Endothelial cell of umbilical vein (primary cell): ENCODE data around the gene SZT2. TPM values are rescaled to one million over a fixed set of nuclear protein-coding genes. Genes with fewer than 3 reads are reported as not detected.

ENCODE experiments used
- BruUV-seq: library from RNA; stranded (reverse); fragments of 400-500 nt; replicated peaks from 2 replicates; lab custom pipeline; 2021; lab: Mats Ljungman, UMichigan
- CTCF ChIA-PET: fragments of 300-600, 350-600 bp; sonication (Branson Sonifier 250); formaldehyde crosslinking; loops from one replicate; lab custom pipeline; 2021; ENCODE audit warnings: antibody characterized with exemption, inconsistent platforms; lab: Charles Lee
- POLR2A ChIA-PET: fragments of 300-600, 350-600 bp; sonication (Branson Sonifier 250); formaldehyde crosslinking; loops from one replicate; lab custom pipeline; 2021; ENCODE audit warnings: antibody characterized with exemption, inconsistent platforms; lab: Charles Lee
- DNase-seq: peaks from one replicate; pipeline ENCODE4 v3.0.0-alpha.2; 2011; ENCODE audit warnings: low read depth, low spot score
- FAIRE-seq: peaks from 2 replicates; lab custom pipeline; 2011; peaks lifted over from hg19 to GRCh38; lab: Jason Lieb, UNC
- H2AFZ ChIP-seq: 2 replicates; pipeline ENCODE4 v1.6.0; 2012; ENCODE audit warnings: low read depth, low read length, control low read depth, inconsistent platforms
- H3K27ac ChIP-seq: 2 replicates; pipeline ENCODE4 v1.5.1; 2011; ENCODE audit warnings: low read depth, mild to moderate bottlenecking, control low read depth, low read length, moderate library complexity; ENCODE audit not compliant: insufficient read depth
- H3K27me3 ChIP-seq, 2 experiments: 2 replicates each; pipeline versions ENCODE4 v1.6.0 to v1.6.1; 2011; ENCODE audit warnings: low read length in 2 of 2, mixed read lengths in 1 of 2; ENCODE audit not compliant: control insufficient read depth in 2 of 2, insufficient read depth in 2 of 2
- H3K36me3 ChIP-seq, 2 experiments: 2 replicates in 1 of 2; 3 replicates in 1 of 2; pipeline ENCODE4 v1.5.1; 2011; ENCODE audit warnings: low read length in 2 of 2, mild to moderate bottlenecking in 1 of 2, moderate library complexity in 1 of 2; ENCODE audit not compliant: control insufficient read depth in 2 of 2, insufficient read depth in 2 of 2; ENCODE audit errors: extremely low read depth in 1 of 2
- H3K4me1 ChIP-seq: 3 replicates; pipeline ENCODE4 v1.5.1; 2011; ENCODE audit warnings: mild to moderate bottlenecking, low read length; ENCODE audit not compliant: control insufficient read depth, insufficient read depth; ENCODE audit errors: extremely low read depth
- H3K4me2 ChIP-seq: 2 replicates; pipeline ENCODE4 v1.6.1; 2011; ENCODE audit warnings: low read length, control low read depth, mixed read lengths; ENCODE audit not compliant: insufficient read depth
- H3K4me3 ChIP-seq, 3 experiments: fragments of 200-600 bp in 1 of 3; sonication (generic), shearing (Covaris generic) in 1 of 3; replicated peaks in 1 of 3; 2 replicates each; pipeline ENCODE4 v1.5.1; 2011 to 2016; ENCODE audit warnings: control low read depth in 3 of 3, low read length in 3 of 3, mild to moderate bottlenecking in 2 of 3, inconsistent platforms in 1 of 3, low read depth in 1 of 3, moderate library complexity in 1 of 3; ENCODE audit not compliant: insufficient read depth in 1 of 3
- H3K79me2 ChIP-seq: 2 replicates; pipeline ENCODE4 v1.6.0; 2012; ENCODE audit warnings: low read length, inconsistent platforms; ENCODE audit not compliant: control insufficient read depth, insufficient read depth
- H3K9ac ChIP-seq: replicated peaks from 2 replicates; pipeline ENCODE3; 2011; ENCODE audit warnings: low read length, control low read depth; ENCODE audit not compliant: insufficient read depth; ENCODE audit errors: extremely low read depth
- H3K9me1 ChIP-seq: replicated peaks from 3 replicates; pipeline ENCODE4 v1.6.0; 2011; ENCODE audit warnings: mild to moderate bottlenecking, low read length; ENCODE audit not compliant: control insufficient read depth, insufficient read depth; ENCODE audit errors: extremely low read depth
- H3K9me3 ChIP-seq: replicated peaks from 2 replicates; pipeline ENCODE4 v1.5.1; 2012; ENCODE audit warnings: low read length, inconsistent platforms; ENCODE audit not compliant: control insufficient read depth, insufficient read depth
- H4K20me1 ChIP-seq: replicated peaks from 2 replicates; pipeline ENCODE3; 2011; ENCODE audit warnings: mild to moderate bottlenecking, low read length; ENCODE audit not compliant: control insufficient read depth, insufficient read depth; ENCODE audit errors: extremely low read depth
- EZH2 ChIP-seq: IDR thresholded peaks from 2 replicates; pipeline ENCODE4 v1.6.1; 2012; ENCODE audit warnings: borderline replicate concordance, low read depth, mild to moderate bottlenecking, moderate library complexity, low read length, inconsistent platforms; ENCODE audit not compliant: severe bottlenecking
- FOS ChIP-seq: IDR thresholded peaks from 2 replicates; pipeline ENCODE4 v1.6.1; 2011; ENCODE audit warnings: mild to moderate bottlenecking, low read length, moderate library complexity, borderline replicate concordance; ENCODE audit not compliant: insufficient read depth
- GATA2 ChIP-seq: IDR thresholded peaks from 2 replicates; pipeline ENCODE4 v1.7.0; 2011; ENCODE audit warnings: low read depth, mild to moderate bottlenecking, moderate library complexity, mixed read lengths, low read length; ENCODE audit not compliant: insufficient read length, insufficient read depth
- JUN ChIP-seq: IDR thresholded peaks from 2 replicates; pipeline ENCODE4 v1.6.1; 2011; ENCODE audit warnings: borderline replicate concordance, low read depth; ENCODE audit not compliant: insufficient read length, insufficient read depth
- MYC ChIP-seq: IDR thresholded peaks from one replicate; pipeline ENCODE4 v1.6.1; 2011; ENCODE audit warnings: mild to moderate bottlenecking, low read depth, low read length
- POLR2A ChIP-seq: IDR thresholded peaks from 2 replicates; pipeline ENCODE4 v1.6.1; 2012; ENCODE audit warnings: low read depth, mild to moderate bottlenecking, control low read depth, low read length
- POLR2AphosphoS5 ChIP-seq: IDR thresholded peaks from 2 replicates; pipeline ENCODE4 v1.6.1; 2012; ENCODE audit warnings: low read depth, mild to moderate bottlenecking, control low read depth, low read length, moderate library complexity; ENCODE audit not compliant: insufficient read depth
- dilution Hi-C: fragments of 300-500 bp; cut with MboI; formaldehyde crosslinking; loops from one replicate; pipeline ENCODE4 v1.15.0; 2019; ENCODE audit warnings: low sequenced_read_pairs; ENCODE audit not compliant: extremely low pct_ligation_motif_present
- intact Hi-C: fragments of 100-400 bp; cut with micrococcal nuclease; formaldehyde crosslinking; loops from one replicate; pipeline ENCODE4 v1.10.0; 2022
- polyA plus RNA-seq, 4 experiments: library from polyadenylated mRNA; depleted of rRNA in 3 of 4; stranded (reverse) in 3 of 4; unstranded in 1 of 4; fragments of >200 nt; gene quantifications; 2 replicates each; pipeline versions ENCODE4 v1.2.1 to v1.2.3, GENCODE V29; 2011 to 2012; ENCODE audit warnings: missing spikeins in 1 of 4
- total RNA-seq: library from RNA; stranded (reverse); gene quantifications from 2 replicates; pipeline ENCODE4 v1.2.3, GENCODE V29; 2021
- TF ChIP-seq, protein P1 (sequence below), 2 donors: IDR thresholded peaks; 1 replicate in 1 of 2; 2 replicates in 1 of 2; pipeline ENCODE4 v1.5.1; 2011; ENCODE audit warnings: low read length in 2 of 2, mild to moderate bottlenecking in 2 of 2, moderate library complexity in 2 of 2, control low read depth in 1 of 2, inconsistent platforms in 1 of 2, low read depth in 1 of 2; ENCODE audit not compliant: insufficient read depth in 1 of 2; ENCODE audit errors: extremely low read depth in 1 of 2
- TF ChIP-seq, protein P2 (sequence below): IDR thresholded peaks from 2 replicates; pipeline ENCODE4 v1.6.1; 2011; ENCODE audit not compliant: insufficient read depth, insufficient read length

The SZT2 gene
- total and polyA plus RNA-seq, 2 donors (not counting 3 experiments of a cell fraction or from before 2014, with no cell fraction given), result 11.4 to 49.9 TPM

- no peaks in the 10 kb centered on the region for H3K36me3 ChIP-seq
- H3K9ac ChIP-seq, result no peak overlapping the region
- H3K9me3 ChIP-seq, result no peaks in the 10 kb centered on the region
- no peak overlapping the region for H3K27ac ChIP-seq
- no peak for TF ChIP-seq MYC
- TF ChIP-seq JUN, result no peak
- TF ChIP-seq, protein P1, sequence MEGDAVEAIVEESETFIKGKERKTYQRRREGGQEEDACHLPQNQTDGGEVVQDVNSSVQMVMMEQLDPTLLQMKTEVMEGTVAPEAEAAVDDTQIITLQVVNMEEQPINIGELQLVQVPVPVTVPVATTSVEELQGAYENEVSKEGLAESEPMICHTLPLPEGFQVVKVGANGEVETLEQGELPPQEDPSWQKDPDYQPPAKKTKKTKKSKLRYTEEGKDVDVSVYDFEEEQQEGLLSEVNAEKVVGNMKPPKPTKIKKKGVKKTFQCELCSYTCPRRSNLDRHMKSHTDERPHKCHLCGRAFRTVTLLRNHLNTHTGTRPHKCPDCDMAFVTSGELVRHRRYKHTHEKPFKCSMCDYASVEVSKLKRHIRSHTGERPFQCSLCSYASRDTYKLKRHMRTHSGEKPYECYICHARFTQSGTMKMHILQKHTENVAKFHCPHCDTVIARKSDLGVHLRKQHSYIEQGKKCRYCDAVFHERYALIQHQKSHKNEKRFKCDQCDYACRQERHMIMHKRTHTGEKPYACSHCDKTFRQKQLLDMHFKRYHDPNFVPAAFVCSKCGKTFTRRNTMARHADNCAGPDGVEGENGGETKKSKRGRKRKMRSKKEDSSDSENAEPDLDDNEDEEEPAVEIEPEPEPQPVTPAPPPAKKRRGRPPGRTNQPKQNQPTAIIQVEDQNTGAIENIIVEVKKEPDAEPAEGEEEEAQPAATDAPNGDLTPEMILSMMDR (IDR thresholded peaks at IDR 0.05; ENCODE audit: extremely low read depth in 1 of 2, insufficient read depth in 1 of 2, low read depth in 1 of 2, low read length in 2 of 2), result no peak
- no peak for TF ChIP-seq GATA2
- no peak for TF ChIP-seq POLR2AphosphoS5
- no peak for TF ChIP-seq POLR2A
- TF ChIP-seq FOS, result no peak
- TF ChIP-seq, protein P2, sequence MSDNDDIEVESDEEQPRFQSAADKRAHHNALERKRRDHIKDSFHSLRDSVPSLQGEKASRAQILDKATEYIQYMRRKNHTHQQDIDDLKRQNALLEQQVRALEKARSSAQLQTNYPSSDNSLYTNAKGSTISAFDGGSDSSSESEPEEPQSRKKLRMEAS, result no peak
- TF ChIP-seq EZH2, result no peak
- no peak overlapping the region for H2AFZ ChIP-seq
- intact Hi-C loops, result no loop called here
- no peaks in the 10 kb centered on the region for H3K79me2 ChIP-seq
- POLR2A ChIA-PET, result no interaction called here
- peaks cover 13% of the 10 kb centered on the region for H3K4me1 ChIP-seq
- CTCF ChIA-PET, result interaction anchor here (1.0 to 1.3 kb wide), 4 partner anchors 9 to 97 kb away, joined by 3 to 6 read pairs (median 4); partner anchors contain the start of gene HYI
- no peaks in the 10 kb centered on the region for H3K27me3 ChIP-seq
- DNase-seq (no peak), FAIRE-seq (no peak)
- no peak overlapping the region for H3K4me2 ChIP-seq
- no TSS peak for BruUV-seq
- no peaks in the 10 kb centered on the region for H4K20me1 ChIP-seq
- H3K9me1 ChIP-seq, result no peaks in the 10 kb centered on the region
- dilution Hi-C loops, result no loop called here
- no peak overlapping the region for H3K4me3 ChIP-seq
Measured at GRCh38 chr1:43463479-43463878, 73.8 kb downstream of the SZT2 start.
